ENCODE measurements around the gene KANSL1.

DNA sequence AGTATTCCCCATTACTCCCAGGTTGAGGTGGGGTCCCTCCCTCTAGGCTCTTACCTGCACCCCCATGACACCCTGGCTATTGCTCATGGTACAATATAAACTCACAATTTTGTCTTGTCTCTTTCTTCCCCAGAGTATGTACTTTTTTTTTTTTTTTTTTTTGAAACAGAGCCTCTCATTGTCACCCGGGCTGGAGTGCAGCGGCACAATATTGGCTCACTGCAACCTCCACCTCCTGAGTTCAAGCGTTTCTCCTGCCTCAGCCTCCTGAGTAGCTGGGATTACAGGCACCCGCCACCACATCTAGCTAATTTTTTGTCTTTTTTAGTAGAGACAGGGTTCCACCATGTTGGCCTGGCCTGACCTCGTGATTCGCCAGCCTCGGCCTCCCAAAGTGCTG is 8.5 kb downstream of the KANSL1 start:
- TF ChIP-seq, protein P1, sequence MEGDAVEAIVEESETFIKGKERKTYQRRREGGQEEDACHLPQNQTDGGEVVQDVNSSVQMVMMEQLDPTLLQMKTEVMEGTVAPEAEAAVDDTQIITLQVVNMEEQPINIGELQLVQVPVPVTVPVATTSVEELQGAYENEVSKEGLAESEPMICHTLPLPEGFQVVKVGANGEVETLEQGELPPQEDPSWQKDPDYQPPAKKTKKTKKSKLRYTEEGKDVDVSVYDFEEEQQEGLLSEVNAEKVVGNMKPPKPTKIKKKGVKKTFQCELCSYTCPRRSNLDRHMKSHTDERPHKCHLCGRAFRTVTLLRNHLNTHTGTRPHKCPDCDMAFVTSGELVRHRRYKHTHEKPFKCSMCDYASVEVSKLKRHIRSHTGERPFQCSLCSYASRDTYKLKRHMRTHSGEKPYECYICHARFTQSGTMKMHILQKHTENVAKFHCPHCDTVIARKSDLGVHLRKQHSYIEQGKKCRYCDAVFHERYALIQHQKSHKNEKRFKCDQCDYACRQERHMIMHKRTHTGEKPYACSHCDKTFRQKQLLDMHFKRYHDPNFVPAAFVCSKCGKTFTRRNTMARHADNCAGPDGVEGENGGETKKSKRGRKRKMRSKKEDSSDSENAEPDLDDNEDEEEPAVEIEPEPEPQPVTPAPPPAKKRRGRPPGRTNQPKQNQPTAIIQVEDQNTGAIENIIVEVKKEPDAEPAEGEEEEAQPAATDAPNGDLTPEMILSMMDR (IDR thresholded peaks at IDR 0.05), result no peak
- no peak for TF ChIP-seq POLR2A (IDR thresholded peaks at IDR 0.05)
- TF ChIP-seq POLR2AphosphoS5 (IDR thresholded peaks at IDR 0.05; ENCODE audit: insufficient read depth in 1 of 2, low read depth in 1 of 2), result no peak

All from vagina (tissue), 2 donors.